GM23248 (cell line): Measurements from ENCODE around the gene ELAC2. TPM values are rescaled to one million over a fixed set of nuclear protein-coding genes. Genes with fewer than 3 reads are reported as not detected.

Experiments used
- DNase-seq: peaks from one replicate; pipeline ENCODE4 v3.0.0-alpha.2; 2015
- H2AFZ ChIP-seq: fragments of 200-600 bp; sonication (generic); 2 replicates; pipeline ENCODE4 v1.6.1; 2016; ENCODE audit warnings: antibody characterized with exemption
- H3F3A ChIP-seq: fragments of 200-600 bp; sonication (generic); 2 replicates; pipeline ENCODE4 v1.6.1; 2016; ENCODE audit warnings: mild to moderate bottlenecking, antibody characterized with exemption, mixed run types; ENCODE audit not compliant: insufficient read depth
- H3K27ac ChIP-seq: fragments of 200-600 bp; sonication (generic); 2 replicates; pipeline ENCODE4 v1.5.1; 2016; ENCODE audit warnings: mild to moderate bottlenecking
- H3K27me3 ChIP-seq: fragments of 200-600 bp; sonication (generic); replicated peaks from 2 replicates; pipeline ENCODE4 v1.6.1; 2016; ENCODE audit warnings: mild to moderate bottlenecking; ENCODE audit not compliant: insufficient read depth
- H3K36me3 ChIP-seq: fragments of 200-600 bp; sonication (generic); 2 replicates; pipeline ENCODE4 v1.6.1; 2016; ENCODE audit warnings: low read depth, mild to moderate bottlenecking
- H3K4me1 ChIP-seq: fragments of 200-600 bp; sonication (generic); 2 replicates; pipeline ENCODE4 v1.6.1; 2016; ENCODE audit warnings: mild to moderate bottlenecking; ENCODE audit not compliant: insufficient read depth
- H3K4me2 ChIP-seq: fragments of 200-600 bp; sonication (generic); one replicate; pipeline ENCODE4 v1.6.1; 2016; ENCODE audit warnings: mild to moderate bottlenecking; ENCODE audit not compliant: unreplicated experiment
- H3K4me3 ChIP-seq: fragments of 200-600 bp; sonication (generic); 2 replicates; pipeline ENCODE4 v1.5.1; 2016; ENCODE audit warnings: mild to moderate bottlenecking
- H3K79me2 ChIP-seq: fragments of 200-600 bp; sonication (generic); 2 replicates; pipeline ENCODE4 v1.6.1; 2016; ENCODE audit warnings: mild to moderate bottlenecking; ENCODE audit not compliant: insufficient read depth
- H3K9ac ChIP-seq: fragments of 200-600 bp; sonication (generic); 2 replicates; pipeline ENCODE4 v1.6.1; 2016; ENCODE audit warnings: mild to moderate bottlenecking
- H3K9me2 ChIP-seq: fragments of 200-600 bp; sonication (generic); 2 replicates; pipeline ENCODE4 v1.6.1; 2016; ENCODE audit warnings: mixed run types, mild to moderate bottlenecking, moderate library complexity; ENCODE audit not compliant: insufficient read depth
- H3K9me3 ChIP-seq: fragments of 200-600 bp; sonication (generic); one replicate; pipeline ENCODE4 v1.6.1; 2017; ENCODE audit warnings: low read depth
- H4K20me1 ChIP-seq: fragments of 200-600 bp; sonication (generic); 2 replicates; pipeline ENCODE4 v1.6.0; 2016; ENCODE audit not compliant: insufficient read depth
- EZH2 ChIP-seq: fragments of 200-600 bp; sonication (generic); IDR thresholded peaks from 2 replicates; pipeline ENCODE4 v1.6.1; 2018; ENCODE audit warnings: antibody characterized with exemption, mild to moderate bottlenecking; ENCODE audit not compliant: insufficient read depth, poor library complexity, severe bottlenecking
- EZH2phosphoT487 ChIP-seq: fragments of 200-600 bp; sonication (generic); IDR thresholded peaks from 2 replicates; pipeline ENCODE4 v1.6.1; 2018; ENCODE audit warnings: antibody characterized with exemption, moderate library complexity, mild to moderate bottlenecking, low read depth; ENCODE audit not compliant: insufficient read depth
- WGBS, 2 experiments: methylation state at CpG; one replicate each; pipeline ENCODE4 v1.1.6; 2015 to 2017; ENCODE audit warnings: low lambda C conversion rate in 2 of 2, low coverage in 1 of 2; ENCODE audit errors: missing lambda C conversion rate in 2 of 2; 5-methylcytosine and 5-hydroxymethylcytosine counted together
- in situ Hi-C: fragments of 300-500 bp; cut with MboI; formaldehyde crosslinking; loops from 2 replicates; pipeline ENCODE4 v1.15.0; 2020
- polyA plus RNA-seq: library from polyadenylated mRNA; unstranded; fragments of >200 nt; fragmentation: Nextera tagmentation; extraction: Ambion mirVana; gene quantifications from 2 replicates; pipeline ENCODE4 v1.2.1, GENCODE V29; 2016
- total RNA-seq: library from RNA; depleted of rRNA; stranded (reverse); fragments of >200 nt; shearing (Covaris generic); gene quantifications from 2 replicates; pipeline ENCODE4 v1.2.3, GENCODE V29; 2014

Gene ELAC2
- total and polyA plus RNA-seq, 2 experiments from 2014 or later: 42.2 to 66.5 TPM

DNA sequence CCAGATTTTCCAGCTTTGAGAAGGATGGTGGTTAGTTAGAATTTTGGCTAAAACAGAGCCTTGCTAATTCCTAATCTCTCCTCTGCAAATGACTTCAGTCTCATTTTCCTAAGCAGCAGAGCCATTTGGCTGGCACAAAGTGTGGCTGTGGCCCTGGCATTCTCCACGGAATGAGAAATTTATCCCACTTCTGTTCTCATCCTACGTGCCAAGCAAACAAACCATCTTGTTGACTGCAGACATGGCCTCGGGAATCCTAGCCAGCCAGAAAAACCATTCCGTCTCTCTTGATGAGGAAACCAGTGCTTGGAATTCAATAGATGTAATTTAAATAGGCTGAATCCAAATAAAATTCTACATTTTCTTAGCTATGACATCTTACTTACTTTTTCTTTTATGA lies 34.1 kb upstream of the ELAC2 start:
- TF ChIP-seq EZH2phosphoT487: no peak
- TF ChIP-seq EZH2: no peak
- Histone ChIP-seq H3K27ac (no peak overlapping the region), H3K36me3 (no peaks in the 10 kb centered on the region), H3K4me3 (no peak overlapping the region), H3K79me2 (no peaks in the 10 kb centered on the region), H3K4me2 (no peak overlapping the region), H3K9ac (no peak overlapping the region), H3K9me2 (no peaks in the 10 kb centered on the region), H4K20me1 (no peaks in the 10 kb centered on the region), H3F3A (no peaks in the 10 kb centered on the region), H3K27me3 (peaks cover 39% of the 10 kb centered on the region), H3K9me3 (no peaks in the 10 kb centered on the region), H3K4me1 (no peaks in the 10 kb centered on the region), H2AFZ (no peak overlapping the region)
- no peak for DNase-seq
- in situ Hi-C loops: no loop called here
- WGBS, 2 experiments: 8 to 10% methylated on average over 4 of the region's 4 CpGs

DNA sequence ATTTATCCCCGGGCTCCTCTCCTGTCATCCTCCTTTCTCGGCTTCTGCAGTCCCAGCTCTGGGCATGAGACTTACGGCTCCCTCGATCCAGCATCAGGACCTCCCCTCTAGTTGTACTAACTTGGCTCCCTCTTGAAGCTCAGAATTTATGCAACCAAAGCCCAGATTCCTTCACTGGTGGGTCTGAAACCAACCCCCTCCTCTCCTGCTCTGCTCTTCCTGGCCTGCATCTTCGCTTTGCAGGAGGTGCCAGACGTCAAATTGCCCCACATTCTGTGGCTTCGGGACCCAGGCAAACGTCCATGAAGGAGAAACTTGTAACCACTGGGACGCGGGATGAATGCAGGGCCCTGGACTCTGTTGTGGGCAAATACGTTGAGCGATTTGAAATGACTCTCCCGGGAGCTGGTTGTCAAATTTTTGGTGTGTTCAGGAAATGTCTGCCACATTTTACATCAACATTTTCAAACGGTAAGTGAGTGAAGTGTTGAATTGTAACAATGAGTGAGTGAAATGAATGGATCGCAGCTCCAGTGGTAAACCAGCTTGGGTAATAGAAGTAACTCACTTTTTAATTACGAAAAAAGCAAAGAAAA lies 29.3 kb upstream of the ELAC2 start:
- Histone ChIP-seq H3K9ac (no peak overlapping the region), H3K4me3 (no peak overlapping the region), H3K27me3 (peaks cover 31% of the 10 kb centered on the region; the same call in 1 of the 2 replicates), H4K20me1 (no peaks in the 10 kb centered on the region), H3K4me2 (no peak overlapping the region), H3F3A (peaks cover 7% of the 10 kb centered on the region), H3K27ac (no peak overlapping the region), H3K79me2 (no peaks in the 10 kb centered on the region), H3K9me2 (no peaks in the 10 kb centered on the region), H3K4me1 (0 out of 2 replicates have a peak, but pooled peaks cover 7% of the 10 kb centered on the region), H3K9me3 (no peaks in the 10 kb centered on the region), H2AFZ (peak overlapping the region; percentile 30; the same call in 1 of the 2 replicates), H3K36me3 (no peaks in the 10 kb centered on the region)
- in situ Hi-C loops: loop anchor here (25.0 kb wide), 2 partner anchors 540 to 1890 kb away; no protein-coding TSS in a partner anchor
- WGBS, 2 experiments: 13 to 16% methylated on average over 16 of the region's 16 CpGs
- no peak for TF ChIP-seq EZH2
- no peak for TF ChIP-seq EZH2phosphoT487
- no peak for DNase-seq

DNA sequence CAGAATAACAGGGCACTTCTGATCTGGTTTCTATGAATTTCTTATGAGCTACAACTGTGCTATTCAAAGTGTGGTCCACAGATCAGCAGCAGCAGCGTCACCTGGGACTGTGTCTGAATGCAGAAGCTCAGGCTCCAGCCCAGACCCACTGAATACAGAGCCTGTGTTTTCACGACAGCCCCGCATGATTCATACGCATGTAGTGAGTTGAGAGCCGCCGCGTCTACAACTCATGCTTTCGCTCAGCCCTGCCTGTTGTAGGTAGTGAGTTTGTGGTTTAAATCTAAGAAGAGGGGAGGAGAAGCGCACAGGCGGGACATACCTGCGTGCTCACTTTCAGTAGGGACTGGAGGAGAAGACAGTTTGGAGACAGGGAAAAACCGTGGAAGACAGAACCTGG lies 28.5 kb upstream of the ELAC2 start:
- in situ Hi-C loops: loop anchor here (25.0 kb wide), 2 partner anchors 541 to 1891 kb away; no protein-coding TSS in a partner anchor
- no peaks in the 10 kb centered on the region for H3K9me3 ChIP-seq
- H3K4me2 ChIP-seq: peak overlapping the region; percentile 7

DNA sequence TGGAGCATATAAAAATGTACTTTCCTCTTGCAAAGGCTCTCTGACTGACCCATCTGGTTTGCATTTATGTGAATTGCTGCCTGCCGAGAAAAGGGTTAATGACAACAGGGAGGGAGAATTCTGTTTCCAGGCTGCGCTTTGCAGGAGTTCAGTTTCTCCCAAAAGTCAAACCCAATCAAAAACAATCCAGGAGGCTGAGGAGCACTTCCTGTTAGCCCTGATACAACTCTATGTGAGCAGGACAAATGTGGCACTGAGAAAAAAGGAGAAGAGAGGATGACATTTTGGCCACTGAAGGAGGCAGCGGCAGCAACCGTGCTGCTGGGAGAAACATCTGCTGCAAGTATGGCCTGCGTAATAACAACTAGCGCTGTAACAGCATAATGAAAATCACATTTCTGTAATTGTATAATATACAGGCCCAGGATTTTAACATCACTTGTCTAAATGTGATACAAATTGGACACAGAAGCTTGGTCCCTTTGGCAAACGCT lies 26.8 kb upstream of the ELAC2 start:
- H3K36me3 ChIP-seq: no peaks in the 10 kb centered on the region
- H4K20me1 ChIP-seq: no peaks in the 10 kb centered on the region
- no peak overlapping the region for H3K4me3 ChIP-seq
- peaks cover 17% of the 10 kb centered on the region; the same call in 1 of the 2 replicates for H3K4me1 ChIP-seq
- H3K4me2 ChIP-seq: peak overlapping the region; percentile 11
- peaks cover 7% of the 10 kb centered on the region for H3F3A ChIP-seq
- no peak overlapping the region for H3K9ac ChIP-seq
- H2AFZ ChIP-seq: peak overlapping the region; percentile 49
- H3K9me3 ChIP-seq: no peaks in the 10 kb centered on the region
- TF ChIP-seq EZH2 (no peak), EZH2phosphoT487 (no peak)
- no peaks in the 10 kb centered on the region for H3K79me2 ChIP-seq
- peak; percentile 44 for DNase-seq
- no peaks in the 10 kb centered on the region for H3K9me2 ChIP-seq
- peaks cover 12% of the 10 kb centered on the region; the same call in 1 of the 2 replicates for H3K27me3 ChIP-seq
- H3K27ac ChIP-seq: no peak overlapping the region
- WGBS, 2 experiments: 18 to 20% methylated on average over 7 of the region's 7 CpGs
- in situ Hi-C loops: loop anchor here (25.0 kb wide), 2 partner anchors 543 to 1893 kb away; no protein-coding TSS in a partner anchor

More for the DNA sequence above, 28.5 kb upstream of the ELAC2 start:
- peaks cover 12% of the 10 kb centered on the region; the same call in 1 of the 2 replicates for H3K4me1 ChIP-seq
- no peaks in the 10 kb centered on the region for H4K20me1 ChIP-seq
- 58 to 63% methylated on average over 12 of the region's 12 CpGs for WGBS, 2 experiments
- no peak overlapping the region for H3K9ac ChIP-seq
- H3K4me3 ChIP-seq: no peak overlapping the region
- H3K27me3 ChIP-seq: peaks cover 24% of the 10 kb centered on the region; the same call in 1 of the 2 replicates
- peaks cover 7% of the 10 kb centered on the region for H3F3A ChIP-seq
- H2AFZ ChIP-seq: no peak overlapping the region; the same call in 1 of the 2 replicates
- H3K9me2 ChIP-seq: no peaks in the 10 kb centered on the region
- no peaks in the 10 kb centered on the region for H3K36me3 ChIP-seq
- TF ChIP-seq EZH2phosphoT487: no peak
- no peaks in the 10 kb centered on the region for H3K79me2 ChIP-seq
- H3K27ac ChIP-seq: no peak overlapping the region
- peak; percentile 50 for DNase-seq
